Measurements from ENCODE around the gene IFT52. TPM values are rescaled to one million over a fixed set of nuclear protein-coding genes. Genes with fewer than 3 reads are reported as not detected.
A peak's percentile ranks its signal among the peaks of the same experiment; 100 is the strongest.

Gene IFT52
- polyA plus RNA-seq, 2 of the 4 experiments (the other 2 are of a cell fraction) = 26.3 to 42.2 TPM

- CTCF ChIA-PET = interaction anchor here (4.6 kb wide), 1 partner anchor 16 kb away, joined by 27 read pairs; no protein-coding TSS in a partner anchor
- POLR2A ChIA-PET = no interaction called here
- no peak for ATAC-seq
- Histone ChIP-seq H3K4me2 (no peak overlapping the region), H3K4me1 (peaks cover 33% of the 10 kb centered on the region), H3K4me3 (no peak overlapping the region), H3K9me3 (no peaks in the 10 kb centered on the region), H3K27ac (no peak overlapping the region)
- no peak for FAIRE-seq
- TF ChIP-seq KDM5A (IDR thresholded peaks at IDR 0.05) (no peak), USF2 (IDR thresholded peaks at IDR 0.05) (no peak), ZSCAN20 (CRISPR knock-in tag; IDR thresholded peaks at IDR 0.05) (no peak), HOXB13 (CRISPR knock-in tag; IDR thresholded peaks at IDR 0.05; ENCODE audit: low read depth) (no peak), RAD21 (conservative IDR thresholded peaks at IDR 0.05 in 1 of 2, IDR thresholded peaks at IDR 0.05 in 1 of 2) (no peak), CHD2 (IDR thresholded peaks at IDR 0.05; ENCODE audit: low read length, partially characterized antibody) (no peak), POLR2AphosphoS2 (conservative IDR thresholded peaks at IDR 0.05; ENCODE audit: low read length) (no peak), REST (IDR thresholded peaks at IDR 0.05) (no peak), RARB (CRISPR knock-in tag; IDR thresholded peaks at IDR 0.05) (no peak), HOXA7 (CRISPR knock-in tag; IDR thresholded peaks at IDR 0.05) (no peak), CHD4 (IDR thresholded peaks at IDR 0.05; ENCODE audit: borderline replicate concordance) (no peak)
- 88% methylated on average over 3 of the region's 3 CpGs for WGBS (ENCODE audit: missing lambda C conversion rate)
- no peak for DNase-seq (ENCODE audit: low read depth in 1 of 2, low spot score in 1 of 2)
These were observed 36.4 kb upstream of the IFT52 start for GRCh38 chr20:43554369-43554768.

GRCh38 chr20:43558412-43559146 lies 32.2 kb upstream of the IFT52 start, which contains the start of gene SGK2:
Gene SGK2, plus strand, starts transcription at chr20:43559027. Its CDS starts 7,469 bp downstream, at chr20:43566496.
- CTCF ChIA-PET = interaction anchor here (1.0 to 5.4 kb wide), 5 partner anchors 9 to 522 kb away, joined by 3 to 56 read pairs (median 3); no protein-coding TSS in a partner anchor
- TF ChIP-seq FOSL2 (IDR thresholded peaks at IDR 0.05) (no peak), FOSL2 (CRISPR knock-in tag; IDR thresholded peaks at IDR 0.05) (peak; percentile 79), MAFK (IDR thresholded peaks at IDR 0.05; ENCODE audit: partially characterized antibody) (peak; percentile 92), MAX (IDR thresholded peaks at IDR 0.05) (0 out of 2 replicates have a peak, but pooled peaks have one; percentile 66), POLR2A (IDR thresholded peaks at IDR 0.05; ENCODE audit: low read length) (peak; percentile 33), BCL3 (IDR thresholded peaks at IDR 0.05) (0 out of 3 replicates have a peak, but pooled peaks have one; percentile 29), JUN (IDR thresholded peaks at IDR 0.05) (peak; percentile 42 to 61; a peak in 3 of 5 replicates), GATA3 (IDR thresholded peaks at IDR 0.05; ENCODE audit: borderline replicate concordance) (0 out of 2 replicates have a peak, but pooled peaks have one; percentile 7), NFE2L2 (conservative IDR thresholded peaks at IDR 0.05; ENCODE audit: low read length) (no peak), NPAS2 (CRISPR knock-in tag; IDR thresholded peaks at IDR 0.05; ENCODE audit: borderline replicate concordance) (no peak)
- FAIRE-seq = peak; percentile 76
- ATAC-seq = peak; percentile 93 to 94
- WGBS (ENCODE audit: missing lambda C conversion rate) = 3% methylated on average over 12 of the region's 12 CpGs
- H3K4me1 ChIP-seq = peaks cover 40% of the 10 kb centered on the region
- H3K4me2 ChIP-seq = peak within 1 kb of the TSS; percentile 82
- H3K27ac ChIP-seq = peak within 1 kb of the TSS; percentile 97
- H3K4me3 ChIP-seq = peak within 1 kb of the TSS; percentile 22; the same call in 1 of the 3 replicates
- POLR2A ChIA-PET = interaction anchor here (0.5 to 1.6 kb wide), 5 partner anchors 9 to 133 kb away, joined by 3 to 12 read pairs (median 3); partner anchors contain the start of gene IFT52
- peak; percentile 87 to 90 for DNase-seq (ENCODE audit: low read depth in 1 of 2, low spot score in 1 of 2)
- no peaks in the 10 kb centered on the region for H3K9me3 ChIP-seq

Measured in A549 (cell line).